CD1c-positive myeloid dendritic cell (primary cell): ENCODE results near the gene LAMTOR2.

Experiments used
- DNase-seq: peaks from one replicate; pipeline ENCODE4 v3.0.0-alpha.2; 2016; ENCODE audit errors: extremely low spot score

LAMTOR2 gene

GRCh38 chr1:156076609-156077429 is 22.2 kb downstream of the LAMTOR2 start:
- peak; percentile 25 for DNase-seq

DNA sequence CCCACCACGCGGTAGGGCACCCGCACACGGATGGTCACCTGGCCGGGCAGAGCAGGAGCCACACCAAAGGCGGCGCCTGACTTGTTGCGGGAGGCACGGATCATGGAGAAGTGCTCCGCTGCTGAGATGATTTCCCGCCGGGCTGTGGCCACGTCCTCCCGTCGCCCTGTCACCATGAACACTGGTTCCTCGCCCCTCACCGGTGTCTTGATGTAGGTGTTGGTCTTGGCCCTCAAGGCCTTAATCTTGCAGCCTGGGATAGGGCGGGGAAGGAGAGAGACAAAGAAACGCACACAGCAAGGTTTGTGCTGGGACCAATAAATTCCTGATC is 22.8 kb downstream of the LAMTOR2 start:
- no peak for DNase-seq

DNA sequence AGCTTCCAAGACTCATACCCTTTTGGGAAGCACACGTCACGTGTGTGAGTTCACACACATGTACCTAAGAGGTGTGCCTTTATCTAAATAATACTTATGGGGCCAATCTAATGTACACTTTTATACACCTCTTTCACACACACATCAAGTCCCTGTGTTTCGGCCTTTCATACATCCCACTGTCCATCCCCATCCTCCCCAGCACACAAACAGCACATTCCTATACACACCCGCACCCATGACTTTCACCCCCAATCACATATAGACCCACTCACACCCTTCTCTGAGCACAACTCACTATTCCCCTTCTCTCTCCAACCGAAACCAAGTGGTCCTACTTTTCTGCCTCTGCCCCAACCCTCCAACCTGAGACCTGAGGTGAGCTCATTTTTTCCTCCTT is 24.1 kb downstream of the LAMTOR2 start:
- no peak for DNase-seq

- no peak for DNase-seq
Measured at GRCh38 chr1:156079762-156080161, 25.2 kb downstream of the LAMTOR2 start.

GRCh38 chr1:156080241-156080862 is 25.8 kb downstream of the LAMTOR2 start:
- no peak for DNase-seq

DNA sequence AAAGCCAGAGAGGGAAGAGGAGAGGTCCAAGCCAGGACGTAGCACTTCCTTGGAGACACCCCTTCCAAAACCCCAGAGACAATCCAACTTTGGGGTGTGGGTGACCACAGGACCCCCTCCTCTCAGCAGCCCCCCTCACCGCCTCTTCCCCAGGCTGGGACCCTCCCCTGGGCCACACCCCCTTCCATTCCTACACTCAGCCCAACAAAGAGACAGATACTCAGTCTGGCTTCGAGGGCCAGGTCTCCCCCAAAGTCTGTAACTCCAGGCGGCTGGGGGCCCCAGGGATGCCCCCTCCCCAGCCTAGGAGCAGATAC is 26.2 kb downstream of the LAMTOR2 start:
- no peak for DNase-seq

DNA sequence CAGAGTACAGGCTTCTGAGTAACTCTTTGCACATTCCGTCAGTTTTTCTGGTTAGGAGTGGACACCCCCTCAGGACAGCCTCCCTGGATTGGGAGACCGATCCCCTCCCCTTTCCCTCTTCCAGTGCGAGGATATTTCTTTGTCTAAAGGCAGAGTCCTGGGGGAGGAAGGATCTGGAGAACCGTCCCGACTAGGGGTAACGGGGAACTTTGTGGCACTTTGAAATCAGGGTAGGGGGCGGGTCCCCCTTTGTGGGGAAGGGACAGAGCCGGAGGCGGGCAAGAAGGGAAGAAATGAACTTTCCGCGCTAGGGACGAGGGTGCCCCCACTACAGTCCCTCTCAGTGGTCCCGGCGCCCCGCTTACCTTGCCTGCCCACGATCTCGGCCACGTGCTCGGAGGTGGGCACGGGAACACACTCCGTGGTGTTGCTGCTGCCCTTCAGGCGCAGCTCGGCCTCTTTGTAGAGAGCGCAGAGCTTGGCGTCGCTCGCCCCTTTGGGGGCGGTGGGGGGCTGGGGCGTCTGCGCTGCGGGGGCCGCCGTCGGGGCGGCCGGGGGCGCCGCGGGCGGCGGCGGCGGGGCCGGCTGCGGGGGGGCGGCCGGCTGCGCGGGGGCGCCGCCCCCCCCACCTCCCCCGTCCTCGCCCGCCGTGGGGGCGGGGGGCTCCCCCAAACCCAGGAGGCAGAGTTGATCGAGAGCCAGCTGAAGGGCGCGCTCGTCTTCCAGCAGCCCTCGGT is 26.8 kb downstream of the LAMTOR2 start:
- DNase-seq, result no peak

DNA sequence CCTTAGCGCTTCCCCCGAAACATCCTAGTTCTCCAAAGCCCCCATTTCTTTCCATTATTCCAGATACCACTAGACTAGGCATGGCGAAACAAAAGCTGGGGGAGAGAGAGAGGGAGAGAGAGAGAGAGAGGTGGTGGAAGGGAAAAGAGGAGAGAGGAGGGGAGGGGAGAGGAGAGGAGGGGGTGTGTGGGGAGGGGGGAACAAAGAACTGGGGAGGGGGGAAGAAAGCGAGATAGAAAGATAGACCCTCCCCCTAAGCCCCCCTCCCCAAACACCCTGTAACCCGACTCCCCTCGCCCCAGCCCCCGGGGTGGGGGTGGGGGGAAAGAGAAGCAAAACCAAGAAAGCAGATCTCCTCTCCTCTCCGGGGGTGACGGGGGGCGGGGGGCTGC is 27.3 kb downstream of the LAMTOR2 start:
- no peak for DNase-seq

DNA sequence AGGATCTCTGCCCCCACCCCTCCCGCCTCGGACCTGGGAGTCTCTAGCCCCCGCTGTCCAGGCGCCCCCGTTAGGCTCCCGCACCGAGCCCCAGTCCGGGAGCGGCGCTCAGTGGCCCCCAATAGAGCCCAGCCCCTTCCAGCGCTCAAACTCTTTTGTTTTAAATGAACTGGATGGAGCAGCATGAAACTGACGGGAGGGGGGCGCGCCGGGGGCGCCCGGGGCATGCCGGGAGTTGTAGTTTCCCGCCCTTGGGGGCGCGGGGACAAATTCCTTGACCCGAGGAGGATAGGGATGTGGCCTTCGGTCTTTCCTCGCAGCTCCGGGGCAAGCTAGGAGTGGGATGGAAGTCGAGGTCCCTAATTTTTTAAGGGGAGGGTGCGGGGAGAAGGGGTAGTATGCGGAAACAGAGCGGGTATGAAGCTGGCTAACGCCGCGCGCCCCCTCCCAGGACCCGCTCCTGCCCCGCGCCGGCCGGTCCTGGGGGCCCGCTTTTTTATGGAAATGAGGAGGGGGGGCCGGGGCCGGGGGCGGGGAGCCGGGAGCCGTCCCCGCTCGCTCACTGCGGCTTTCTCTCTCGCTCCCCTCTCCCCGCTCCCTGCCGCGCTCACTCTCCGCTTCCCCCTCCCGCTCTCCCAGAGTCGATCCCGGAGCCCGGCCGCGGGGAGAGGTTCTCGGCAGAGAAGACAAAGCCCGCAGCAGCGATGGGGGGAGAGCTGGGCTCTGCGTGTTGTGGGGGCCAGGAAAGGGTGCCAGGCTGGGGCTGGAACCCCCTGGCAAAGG is 27.9 kb downstream of the LAMTOR2 start, which contains the start of gene MEX3A:
Gene MEX3A, minus strand, starts transcription at position 157 of the 783 bp plus-strand sequence. CDS start 467 bp downstream, outside the sequence.
- peak; percentile 62 for DNase-seq

GRCh38 chr1:156083800-156084790 is 29.5 kb downstream of the LAMTOR2 start:
- DNase-seq, result peak; percentile 65

DNA sequence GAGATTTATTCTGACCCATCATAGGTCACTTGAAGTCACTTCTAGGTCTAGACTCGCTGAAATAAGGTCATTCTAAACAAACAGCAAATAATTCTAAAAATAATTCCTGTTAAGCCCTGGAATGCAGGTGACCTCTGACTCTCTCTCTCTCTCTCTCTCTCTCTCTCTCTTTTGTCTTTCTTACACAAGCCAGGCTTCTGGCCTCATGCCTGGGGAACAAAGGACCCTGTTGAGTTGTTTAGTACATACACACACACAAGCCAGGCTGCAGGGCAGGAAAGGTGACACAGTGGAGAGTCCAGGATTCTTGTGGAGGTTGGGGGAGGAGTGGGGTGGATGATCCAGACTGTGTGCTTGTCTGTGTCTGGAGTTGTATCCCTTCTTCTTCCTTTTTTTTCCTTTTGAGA is 31.7 kb downstream of the LAMTOR2 start:
- no peak for DNase-seq

GRCh38 chr1:156089704-156090103 is 35.1 kb downstream of the LAMTOR2 start:
- no peak for DNase-seq

- DNase-seq, result peak; percentile 89
Measured at GRCh38 chr1:156090138-156090839, 35.7 kb downstream of the LAMTOR2 start.

DNA sequence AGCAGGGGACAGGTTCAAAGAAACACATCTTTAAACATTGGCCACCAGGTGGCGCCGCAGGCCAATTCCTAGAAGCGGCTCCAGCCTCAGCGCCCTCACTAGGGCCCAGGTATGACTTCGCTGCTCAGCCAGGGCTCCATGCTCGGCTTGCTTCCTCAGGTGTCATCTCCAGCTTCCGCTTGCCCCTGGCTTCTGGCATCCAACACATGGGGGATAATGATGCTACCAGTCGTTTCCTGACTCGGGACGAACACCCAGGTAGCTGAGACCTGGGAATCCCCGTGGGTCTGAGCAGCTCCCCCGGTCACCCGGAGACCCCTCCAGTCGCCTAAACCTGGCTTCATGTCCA is 36.2 kb downstream of the LAMTOR2 start:
- DNase-seq, result peak; percentile 89

DNA sequence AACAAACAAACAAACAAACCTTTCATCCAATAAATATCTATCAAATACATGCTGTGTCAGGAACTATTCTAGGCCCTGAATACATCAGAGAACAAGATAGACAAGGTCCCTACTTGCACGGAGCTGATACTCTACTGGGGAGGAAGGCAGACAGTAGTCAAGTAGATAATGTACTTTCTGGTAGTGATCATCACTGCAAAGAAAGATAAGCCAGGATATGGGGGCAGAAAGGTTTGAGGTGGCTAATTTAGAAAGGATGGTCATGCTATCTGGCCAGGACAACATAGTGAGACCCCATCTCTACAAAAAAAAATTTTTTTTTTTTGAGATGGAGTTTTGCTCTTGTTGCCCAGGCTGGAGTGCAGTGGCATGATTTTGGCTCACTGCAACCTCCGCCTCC is 37.0 kb downstream of the LAMTOR2 start:
- no peak for DNase-seq

DNA sequence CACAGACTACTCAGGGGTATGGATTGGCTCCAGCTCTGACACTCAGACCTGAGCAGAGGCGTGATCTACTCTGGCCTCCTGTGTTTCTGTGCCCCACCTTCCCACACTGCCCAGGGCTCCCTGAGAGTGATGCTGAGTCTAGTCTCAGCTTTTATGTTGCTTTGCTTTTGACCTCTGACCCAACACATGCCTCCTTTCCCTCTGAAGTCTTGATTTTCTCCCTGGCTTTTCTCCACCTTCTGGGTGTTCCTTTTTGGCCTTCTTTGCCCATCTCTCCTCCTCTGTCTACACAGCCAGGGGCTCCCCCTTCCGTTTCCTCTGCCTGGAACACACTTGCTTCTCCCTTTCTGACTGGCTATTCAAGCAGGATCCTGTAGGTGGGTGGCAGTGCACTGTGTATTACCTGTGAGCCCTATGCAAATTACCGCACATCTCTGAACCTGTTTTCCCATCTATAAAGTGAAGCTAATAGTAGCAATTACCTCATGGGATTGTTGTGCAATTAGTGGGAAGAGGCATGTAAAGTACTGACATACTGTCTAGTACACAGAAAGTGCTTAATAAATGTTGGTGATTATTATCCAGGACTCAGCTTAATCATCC is 41.4 kb downstream of the LAMTOR2 start:
- DNase-seq, result no peak

GRCh38 chr1:156096640-156097391 is 42.2 kb downstream of the LAMTOR2 start:
- peak; percentile 90 for DNase-seq

DNA sequence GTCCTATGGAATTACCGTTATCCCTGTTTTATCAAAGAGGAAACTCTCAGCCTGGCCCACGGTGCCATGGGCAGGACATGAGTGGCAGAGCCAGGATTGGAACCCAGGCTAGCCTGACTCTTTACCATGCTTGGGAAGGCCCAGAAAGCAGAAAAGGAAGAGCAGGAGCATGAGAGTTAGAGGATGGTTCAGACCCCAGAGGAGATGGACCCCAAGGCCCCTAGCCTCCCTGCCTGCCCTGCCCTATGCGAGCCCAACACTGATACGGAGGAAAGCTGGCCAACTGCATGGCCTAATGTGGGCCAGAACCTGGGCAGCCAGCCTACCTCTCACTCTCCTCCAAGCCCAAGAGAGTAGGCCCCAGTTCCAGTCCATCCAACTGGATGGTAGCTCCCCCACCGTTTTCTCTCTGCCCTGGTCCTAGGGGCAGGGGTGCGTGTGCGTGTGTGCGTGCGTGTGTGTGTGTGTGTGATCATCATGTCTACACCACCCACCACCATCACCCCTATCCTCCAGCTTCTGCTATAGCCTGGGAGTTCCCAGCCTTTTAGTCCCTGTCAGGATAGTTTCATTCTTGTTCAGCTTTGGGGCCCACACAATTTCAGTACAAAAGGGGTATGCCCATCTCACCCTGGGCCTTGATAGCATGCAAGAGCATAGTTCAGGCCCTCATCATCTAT is 43.1 kb downstream of the LAMTOR2 start:
- DNase-seq, result peak; percentile 59

- no peak for DNase-seq
Measured at GRCh38 chr1:156098784-156099183, 44.2 kb downstream of the LAMTOR2 start.
